Measurements from ENCODE around the gene PRMT5.
A peak's percentile ranks its signal among the peaks of the same experiment; 100 is the strongest.
"Not testable (repeated sequence)": the region's sequence is repeated elsewhere in the genome, so short reads cannot be mapped to it uniquely, and the experiment has no call there.

PRMT5 gene

GRCh38 chr14:22929104-22929960, at the start of gene PRMT5:
Gene PRMT5, minus strand, starts transcription at chr14:22929376. Its CDS starts 15 bp downstream, at chr14:22929361.
- peak; percentile 94 to 97 for DNase-seq (ENCODE audit: low read depth in 2 of 2)

DNA sequence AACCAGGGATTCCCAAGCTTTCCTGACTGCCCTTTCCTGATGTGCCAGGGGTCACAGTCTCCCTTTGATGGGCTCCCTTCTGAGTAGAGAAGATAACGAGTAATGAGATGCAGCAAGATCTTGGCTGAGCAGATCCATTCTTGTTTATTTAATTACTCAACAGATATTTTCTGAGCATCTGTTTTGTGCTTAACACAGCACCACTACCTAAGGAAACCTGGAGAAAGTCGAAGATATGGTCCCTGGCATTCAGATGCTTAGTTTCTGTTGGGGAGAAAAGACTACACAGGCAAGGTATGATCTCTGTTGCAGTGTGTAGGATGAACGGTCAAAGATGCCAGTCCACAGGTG, 49.3 kb upstream of the PRMT5 start:
- no peak for DNase-seq (ENCODE audit: low read depth in 2 of 2)

- no peak for DNase-seq (ENCODE audit: low read depth in 2 of 2)
These were observed 48.7 kb upstream of the PRMT5 start for GRCh38 chr14:22977684-22978486.

- no peak for DNase-seq (ENCODE audit: low read depth in 2 of 2)
These were observed 48.2 kb upstream of the PRMT5 start for GRCh38 chr14:22977434-22977683.

DNA sequence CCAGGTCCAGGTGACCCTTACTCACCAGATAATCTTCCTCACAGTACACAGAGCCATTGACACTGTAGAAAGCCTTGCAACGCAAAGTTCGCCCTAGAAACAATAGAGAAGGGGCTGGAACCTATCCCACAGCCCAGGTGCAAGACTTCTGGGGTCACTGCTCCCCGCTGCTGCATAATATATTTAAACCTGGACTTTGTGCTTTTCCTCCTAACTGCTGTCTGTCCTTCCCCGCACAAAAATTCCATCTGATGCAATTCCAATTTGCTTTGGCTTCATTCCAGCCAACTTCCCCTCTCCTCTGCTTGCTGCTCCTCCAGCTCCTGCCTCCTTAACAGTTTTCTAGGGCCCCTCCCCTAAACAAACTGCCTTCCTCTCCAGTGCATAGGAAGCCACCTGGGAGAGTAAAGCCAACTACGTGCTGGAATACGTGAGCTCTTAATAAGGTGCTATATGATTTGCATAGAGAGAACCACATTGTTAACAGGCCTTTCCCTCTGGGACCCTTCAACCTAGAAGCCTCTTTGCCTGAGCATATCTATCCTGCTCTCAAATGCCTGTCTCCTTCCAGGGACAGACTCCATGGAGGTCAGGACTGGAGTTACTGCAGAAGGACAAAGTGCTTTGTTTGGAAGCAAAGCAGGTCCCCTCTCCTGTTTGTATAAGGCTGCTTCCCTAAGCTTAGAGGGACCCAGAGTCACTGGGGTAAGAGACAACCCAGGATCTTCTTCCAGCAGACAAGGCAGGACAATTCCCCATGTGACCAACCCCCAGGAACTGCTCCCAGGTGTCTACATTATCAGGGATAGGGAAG, 47.7 kb upstream of the PRMT5 start:
- no peak for DNase-seq (ENCODE audit: low read depth in 2 of 2)

DNA sequence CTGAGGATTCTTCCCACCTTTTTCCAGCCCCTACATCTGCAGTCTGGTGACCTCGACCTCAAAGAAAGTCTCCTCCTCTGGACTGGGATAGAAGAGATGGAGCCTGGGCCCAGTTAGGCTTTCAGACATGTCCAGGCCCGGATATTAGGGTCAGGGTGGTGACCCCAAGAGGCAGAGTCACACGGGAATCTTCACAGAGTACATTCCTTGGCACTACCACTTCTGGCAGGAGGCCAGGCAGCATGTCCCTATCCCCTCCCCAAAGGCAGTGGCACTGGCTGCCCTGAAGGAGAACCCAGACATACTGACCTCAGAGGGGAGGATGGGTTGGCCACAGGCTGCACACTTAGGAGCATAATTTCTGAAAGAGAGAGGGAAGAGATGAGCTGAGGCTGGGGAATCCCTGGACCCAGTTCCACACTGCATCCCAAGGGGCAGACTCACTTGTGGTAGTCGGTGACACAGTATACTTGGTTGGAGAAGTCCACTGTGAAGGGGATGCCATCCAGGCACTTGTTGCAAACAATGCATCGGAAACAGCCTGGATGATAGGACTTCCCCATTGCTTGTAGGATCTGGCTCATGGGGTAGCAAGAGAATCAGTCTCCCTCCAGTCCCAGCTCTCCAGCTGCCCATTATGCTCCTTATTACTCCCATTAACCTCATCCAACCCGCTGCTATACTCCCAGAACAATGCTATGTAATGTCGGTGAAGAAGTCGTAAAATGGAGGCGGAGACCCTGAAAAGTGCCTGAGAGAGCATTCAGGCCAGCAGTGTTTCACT, 45.5 kb upstream of the PRMT5 start:
- DNase-seq (ENCODE audit: low read depth in 2 of 2): no peak

DNA sequence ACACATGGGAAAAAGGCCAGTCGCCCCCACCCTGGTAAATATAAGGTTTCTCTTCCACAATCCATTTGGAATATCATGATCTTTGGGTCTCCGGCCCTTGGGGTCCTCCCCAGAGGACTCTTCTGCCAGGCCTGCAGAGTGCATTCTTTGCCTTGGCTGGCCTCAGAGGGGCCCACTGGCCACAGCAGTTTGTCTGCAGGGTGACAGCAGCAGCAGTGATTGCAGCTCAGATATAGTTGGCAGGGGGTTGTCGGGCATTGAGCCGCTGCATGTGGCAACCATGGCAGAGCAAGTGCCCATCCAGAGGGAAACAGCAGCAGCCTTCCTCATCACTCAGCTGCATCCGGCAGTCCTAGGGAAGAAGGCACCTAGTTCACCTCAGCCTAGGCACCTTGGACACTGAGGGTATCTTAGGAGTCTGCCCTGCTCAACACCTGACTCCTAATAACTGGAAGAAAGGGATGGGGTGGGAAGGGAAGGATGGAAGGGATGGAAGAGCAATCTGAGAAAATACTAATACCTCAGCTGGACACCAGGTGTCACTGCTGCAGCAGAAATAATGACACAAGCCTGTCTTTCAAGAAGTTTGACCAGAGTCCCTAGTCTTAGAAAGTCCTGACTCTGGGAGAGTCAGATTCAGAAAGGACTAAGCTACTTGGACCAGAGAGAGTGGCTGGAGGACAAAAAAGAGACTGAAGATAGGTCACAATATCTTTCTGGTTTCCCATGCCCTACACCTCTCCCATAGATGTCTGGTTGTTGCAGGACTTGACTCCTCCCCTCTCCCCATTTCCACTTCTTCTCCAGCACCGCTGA, 44.2 kb upstream of the PRMT5 start:
- DNase-seq (ENCODE audit: low read depth in 2 of 2): peak in 1 of 2 donors; percentile 15

DNA sequence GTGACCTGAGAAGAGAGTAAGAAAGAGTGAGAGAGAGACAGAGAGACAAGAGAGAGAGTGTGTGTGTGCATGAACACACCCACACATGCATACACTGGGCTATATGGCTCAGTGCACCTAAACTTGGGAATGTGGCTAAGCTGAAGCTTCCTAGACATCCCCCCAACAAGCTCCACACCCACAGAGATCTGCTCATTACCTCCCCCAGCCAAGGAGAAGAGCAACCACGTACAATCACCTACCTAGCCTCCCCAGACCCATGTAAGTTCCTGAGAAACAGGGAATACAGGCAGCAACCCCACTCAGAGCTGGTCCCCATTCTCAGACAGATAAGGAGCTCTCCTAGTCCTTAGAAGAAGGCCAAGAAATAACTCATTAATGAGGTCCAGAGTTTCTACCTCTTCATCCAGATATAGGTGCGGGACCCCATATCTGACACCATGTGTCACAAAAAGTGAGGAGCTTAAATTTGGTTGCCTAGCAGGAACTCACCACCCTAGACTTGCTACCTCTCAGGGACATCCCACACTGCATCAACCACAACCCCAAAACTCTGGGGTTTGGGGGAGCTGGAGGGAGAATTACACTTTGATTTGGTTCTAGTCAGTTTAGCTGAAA, 43.2 kb upstream of the PRMT5 start:
- no peak for DNase-seq (ENCODE audit: low read depth in 2 of 2)

DNA sequence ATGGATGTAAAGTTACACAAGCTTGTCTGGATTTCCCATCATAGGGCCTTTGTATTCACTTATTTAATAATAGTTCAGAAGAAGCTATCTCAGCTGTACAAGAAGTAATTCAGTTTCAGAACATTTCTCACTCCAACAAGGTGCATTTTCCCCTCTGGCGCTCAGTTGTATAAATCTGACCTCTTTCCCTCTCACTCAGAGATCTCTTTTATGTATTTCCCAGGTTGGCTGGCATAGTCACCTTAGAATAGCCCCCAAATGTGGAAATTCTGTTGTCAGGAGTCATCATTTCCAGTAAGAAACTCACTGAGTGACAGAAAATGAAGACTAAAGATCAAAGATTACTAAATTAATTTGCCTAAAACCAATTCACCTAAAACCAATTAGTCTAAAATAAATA, 42.0 kb upstream of the PRMT5 start:
- no peak for DNase-seq (ENCODE audit: low read depth in 2 of 2)

GRCh38 chr14:22966783-22967269, 37.6 kb upstream of the PRMT5 start:
- no peak for DNase-seq (ENCODE audit: low read depth in 2 of 2)

DNA sequence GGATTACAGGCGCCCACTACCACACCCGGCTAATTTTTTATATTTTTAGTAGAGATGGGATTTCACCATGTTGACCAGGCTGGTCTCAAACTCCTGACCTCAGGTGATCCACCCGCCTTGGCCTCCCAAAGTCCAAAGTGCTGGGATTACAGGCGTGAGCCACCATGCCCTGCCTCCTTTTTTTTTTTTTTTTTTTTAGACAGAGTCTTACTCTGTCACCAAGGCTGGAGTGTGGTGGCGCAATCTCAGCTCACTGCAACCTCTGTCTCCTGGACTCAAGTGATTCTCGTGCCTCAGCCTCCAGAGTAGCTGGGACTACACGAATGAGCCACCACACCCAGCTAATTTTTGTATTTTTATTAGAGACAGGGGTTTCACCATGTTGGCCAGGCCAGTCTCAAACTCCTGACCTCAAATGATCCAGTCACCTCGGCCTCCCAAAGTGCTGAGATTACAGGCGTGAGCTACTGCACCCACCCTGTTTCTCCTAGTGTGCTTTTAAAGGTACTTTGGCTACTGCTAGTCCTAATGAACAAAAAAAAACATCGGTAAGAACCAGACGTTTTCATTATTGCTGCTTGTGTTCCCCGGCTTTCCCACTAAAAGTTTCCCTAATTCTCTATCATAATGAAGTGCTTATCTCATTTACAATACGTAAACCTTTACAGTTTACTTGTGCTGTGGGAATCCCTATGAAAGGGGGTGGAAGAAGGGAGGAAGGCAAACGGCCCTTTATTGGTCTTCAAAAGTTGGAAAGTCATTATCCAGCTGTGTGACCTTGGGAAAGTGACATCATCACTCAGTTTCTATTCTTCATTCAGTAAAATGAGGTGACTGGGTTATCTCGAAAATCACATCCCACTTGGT, 37.0 kb upstream of the PRMT5 start:
- not testable (repeated sequence) for DNase-seq (ENCODE audit: low read depth in 2 of 2)

DNA sequence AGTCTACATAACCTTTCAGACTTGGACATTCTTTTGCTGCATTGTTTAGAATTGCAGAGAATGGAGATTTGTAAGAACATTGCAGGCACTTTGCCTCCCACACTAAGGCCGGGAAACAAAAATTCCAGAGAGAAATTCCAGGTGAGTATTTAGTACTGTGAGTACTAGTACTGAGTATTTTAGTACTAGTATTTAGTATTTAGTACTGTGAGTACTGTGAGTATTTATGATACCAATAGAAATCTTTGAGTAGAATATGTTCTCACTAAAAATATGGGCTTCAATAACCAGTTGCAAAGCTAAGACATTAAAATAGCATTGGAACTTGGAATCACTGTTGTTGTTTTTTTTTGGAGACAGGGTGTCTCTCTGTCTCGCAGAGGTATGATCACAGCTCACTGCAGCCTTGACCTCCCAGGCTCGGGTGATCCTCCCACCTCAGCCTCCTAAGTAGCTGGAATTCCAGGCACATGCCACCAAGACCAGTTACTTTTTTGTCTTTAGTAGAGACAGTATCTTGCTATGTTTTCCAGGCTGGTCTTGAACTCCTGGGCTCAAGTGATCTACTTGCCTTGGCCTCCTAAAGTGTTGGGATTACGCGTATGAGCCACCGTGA, 33.0 kb upstream of the PRMT5 start:
- DNase-seq (ENCODE audit: low read depth in 2 of 2): no peak

DNA sequence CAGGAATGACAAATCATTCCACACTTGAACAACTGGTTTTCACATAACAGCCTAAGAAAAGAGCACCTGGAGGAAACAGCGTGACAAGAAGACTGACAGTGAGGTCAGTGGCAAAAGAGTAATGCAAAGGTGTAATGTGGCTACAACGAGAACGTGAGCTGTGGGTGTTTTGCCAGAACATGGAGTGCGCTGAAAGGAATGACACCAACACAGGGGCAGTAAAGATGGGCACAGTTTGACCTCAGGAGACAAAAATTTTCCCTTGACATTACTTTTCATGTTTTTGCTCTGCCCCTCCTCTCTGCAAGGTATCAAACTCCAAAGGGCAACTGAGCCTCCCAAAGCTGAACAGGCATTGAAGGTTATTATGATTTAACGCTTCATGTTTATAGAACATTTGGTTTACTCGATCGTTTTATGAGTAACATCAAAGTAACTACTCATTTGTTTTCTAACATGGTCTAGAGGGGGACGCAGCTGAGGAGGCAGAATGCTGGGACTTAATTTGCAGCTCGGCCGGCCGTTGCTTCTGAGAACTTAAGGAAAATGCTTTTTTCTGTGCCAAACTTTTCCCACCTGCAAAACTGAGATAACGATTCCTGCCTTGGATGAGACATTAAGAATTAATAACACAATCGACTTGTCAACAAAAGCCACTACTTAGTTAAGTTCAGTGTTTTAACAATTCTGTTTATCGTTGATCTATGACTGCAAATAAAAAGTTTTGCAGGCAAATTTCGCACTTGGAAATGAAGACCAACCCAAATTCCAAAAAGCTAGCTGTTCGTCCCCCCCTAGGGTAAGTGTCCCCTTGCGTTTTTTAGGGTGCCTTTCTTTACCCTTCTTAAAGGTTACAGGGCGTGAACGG, 26.8 kb upstream of the PRMT5 start:
- DNase-seq (ENCODE audit: low read depth in 2 of 2): no peak

DNA sequence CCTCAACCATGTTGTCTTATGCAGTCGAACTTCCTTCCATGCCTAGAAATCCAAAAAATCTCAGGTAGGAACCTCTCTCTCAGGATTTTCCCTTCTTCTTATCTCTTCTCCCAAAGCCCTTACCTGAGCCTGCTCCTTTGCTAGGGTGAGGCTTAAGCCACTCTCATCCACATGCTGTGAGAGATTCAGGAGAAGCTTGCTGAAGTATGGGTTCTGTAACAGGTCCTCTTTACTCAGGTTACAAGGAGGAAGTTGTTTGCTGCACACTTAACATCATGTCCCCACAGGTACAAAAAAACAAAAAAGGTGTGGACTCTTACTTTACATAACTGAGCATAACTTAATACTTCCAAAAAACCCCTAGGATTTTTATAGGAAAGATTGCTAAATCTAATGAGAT, 23.2 kb upstream of the PRMT5 start:
- DNase-seq (ENCODE audit: low read depth in 2 of 2): no peak

DNA sequence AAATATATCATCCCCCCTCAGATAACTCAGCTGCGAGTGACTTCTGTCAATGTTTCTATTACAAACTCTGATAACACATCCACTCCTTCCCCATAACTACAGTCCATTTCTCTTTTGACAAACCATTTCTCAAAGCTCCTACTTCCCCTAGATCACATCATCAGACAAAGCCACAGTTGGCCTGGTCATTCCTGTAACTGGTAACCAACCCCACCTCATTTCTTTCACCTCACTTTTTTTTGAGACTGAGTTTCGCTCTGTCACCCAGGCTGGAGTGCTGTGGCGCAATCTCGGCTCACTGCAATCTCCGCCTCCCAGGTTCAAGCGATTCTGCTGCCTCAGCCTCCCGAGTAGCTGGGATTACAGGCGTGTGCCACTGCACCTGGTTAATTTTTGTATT, 22.6 kb upstream of the PRMT5 start:
- not testable (repeated sequence) for DNase-seq (ENCODE audit: low read depth in 2 of 2)

DNA sequence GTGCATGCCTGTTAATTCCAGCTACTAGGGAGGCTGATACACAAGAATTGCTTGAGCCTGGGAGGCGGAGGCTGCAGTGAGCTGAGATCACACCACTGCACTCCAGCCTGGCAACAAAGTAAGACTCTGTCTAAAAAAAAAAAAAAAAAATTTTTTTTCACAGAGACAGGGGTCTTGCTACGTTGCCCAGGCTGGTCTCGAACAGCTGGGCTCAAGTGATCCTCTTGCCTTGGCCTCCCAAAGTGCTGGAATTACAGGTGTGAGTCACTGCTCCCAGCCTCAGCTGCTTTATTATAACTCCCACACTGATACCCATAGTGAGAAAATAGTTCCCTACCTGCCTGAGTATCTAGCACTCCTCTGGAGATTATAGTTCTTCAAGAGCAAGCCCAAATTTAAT, 16.5 kb upstream of the PRMT5 start:
- DNase-seq (ENCODE audit: low read depth in 2 of 2): no peak

DNA sequence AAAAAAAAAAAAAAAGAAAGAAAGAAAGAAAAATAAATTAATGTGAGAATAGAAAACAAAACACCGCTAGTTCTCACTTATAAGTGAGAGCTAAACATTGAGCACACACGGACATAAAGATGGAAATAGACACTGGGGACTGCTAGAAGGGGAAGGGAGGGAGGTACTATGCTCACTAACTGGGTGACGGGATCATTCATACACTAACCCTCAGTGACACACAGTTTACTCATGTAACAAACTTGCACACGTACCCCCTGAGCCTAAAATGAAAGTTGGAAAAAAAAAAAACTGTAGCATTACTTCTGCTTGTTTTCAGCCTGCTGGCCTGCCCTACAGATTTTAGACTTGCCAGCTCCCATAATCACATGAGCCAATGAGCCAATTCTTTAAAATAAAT, 10.5 kb upstream of the PRMT5 start:
- no peak for DNase-seq (ENCODE audit: low read depth in 2 of 2)

DNA sequence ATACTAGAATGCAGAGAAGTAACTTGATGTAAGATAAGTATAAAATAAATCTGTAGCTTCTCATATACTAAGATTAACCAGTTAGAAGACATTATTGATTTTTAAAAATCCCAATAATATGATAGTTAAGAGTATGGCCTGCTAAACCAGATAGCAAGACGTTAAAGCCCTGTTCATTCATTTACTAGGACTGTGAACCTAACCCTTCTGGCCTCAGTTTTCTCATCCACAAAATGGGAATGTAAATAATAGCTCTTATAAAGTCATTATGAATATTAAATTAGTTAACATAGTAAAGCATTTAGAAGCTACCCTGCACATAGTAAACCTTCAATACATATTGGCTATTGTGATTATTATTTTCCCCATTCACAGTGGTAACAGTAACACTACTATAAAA, 6.0 kb upstream of the PRMT5 start:
- DNase-seq (ENCODE audit: low read depth in 2 of 2): no peak

Measured in stimulated activated CD4-positive, alpha-beta T cell treated with anti-CD3 and anti-CD28 coated beads, Interleukin-4, amount 100 ng/mL, for 48 hours (primary cell).